Retinal pigment epithelial cell (primary cell): ENCODE results near the gene TAS2R19.

Experiments used
- DNase-seq: peaks from one replicate; pipeline ENCODE4 v3.0.0-alpha.2; 2010; ENCODE audit warnings: low read depth
- H3K4me3 ChIP-seq: 2 replicates; pipeline ENCODE4 v1.5.1; 2011; ENCODE audit warnings: mild to moderate bottlenecking, low read length, control low read depth, moderate library complexity
- TF ChIP-seq, protein P1 (sequence below): conservative IDR thresholded peaks from 2 replicates; pipeline ENCODE4 v1.5.1; 2011; ENCODE audit warnings: low read depth, low read length, control low read depth, inconsistent platforms

TAS2R19 gene

DNA sequence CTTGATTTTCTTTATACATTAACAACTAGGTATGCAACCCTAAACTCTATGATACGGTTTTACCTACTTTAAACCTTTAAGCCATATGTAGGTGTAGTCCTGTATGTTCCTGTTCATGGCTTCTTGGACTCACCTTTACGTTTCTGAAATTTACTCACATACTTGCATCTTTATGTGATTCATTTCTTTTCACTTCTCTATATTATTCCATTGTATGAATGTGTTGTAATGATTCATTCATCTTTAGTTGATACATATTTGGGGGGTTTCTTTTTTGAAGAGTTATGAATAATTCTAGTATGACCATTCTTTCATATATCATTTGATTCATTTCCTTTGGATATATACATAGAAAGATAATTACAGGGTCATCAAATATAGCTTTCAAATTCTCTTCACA lies 33.3 kb downstream of the TAS2R19 start:
- TF ChIP-seq, protein P1, sequence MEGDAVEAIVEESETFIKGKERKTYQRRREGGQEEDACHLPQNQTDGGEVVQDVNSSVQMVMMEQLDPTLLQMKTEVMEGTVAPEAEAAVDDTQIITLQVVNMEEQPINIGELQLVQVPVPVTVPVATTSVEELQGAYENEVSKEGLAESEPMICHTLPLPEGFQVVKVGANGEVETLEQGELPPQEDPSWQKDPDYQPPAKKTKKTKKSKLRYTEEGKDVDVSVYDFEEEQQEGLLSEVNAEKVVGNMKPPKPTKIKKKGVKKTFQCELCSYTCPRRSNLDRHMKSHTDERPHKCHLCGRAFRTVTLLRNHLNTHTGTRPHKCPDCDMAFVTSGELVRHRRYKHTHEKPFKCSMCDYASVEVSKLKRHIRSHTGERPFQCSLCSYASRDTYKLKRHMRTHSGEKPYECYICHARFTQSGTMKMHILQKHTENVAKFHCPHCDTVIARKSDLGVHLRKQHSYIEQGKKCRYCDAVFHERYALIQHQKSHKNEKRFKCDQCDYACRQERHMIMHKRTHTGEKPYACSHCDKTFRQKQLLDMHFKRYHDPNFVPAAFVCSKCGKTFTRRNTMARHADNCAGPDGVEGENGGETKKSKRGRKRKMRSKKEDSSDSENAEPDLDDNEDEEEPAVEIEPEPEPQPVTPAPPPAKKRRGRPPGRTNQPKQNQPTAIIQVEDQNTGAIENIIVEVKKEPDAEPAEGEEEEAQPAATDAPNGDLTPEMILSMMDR = no peak
- no peak overlapping the region for H3K4me3 ChIP-seq

DNA sequence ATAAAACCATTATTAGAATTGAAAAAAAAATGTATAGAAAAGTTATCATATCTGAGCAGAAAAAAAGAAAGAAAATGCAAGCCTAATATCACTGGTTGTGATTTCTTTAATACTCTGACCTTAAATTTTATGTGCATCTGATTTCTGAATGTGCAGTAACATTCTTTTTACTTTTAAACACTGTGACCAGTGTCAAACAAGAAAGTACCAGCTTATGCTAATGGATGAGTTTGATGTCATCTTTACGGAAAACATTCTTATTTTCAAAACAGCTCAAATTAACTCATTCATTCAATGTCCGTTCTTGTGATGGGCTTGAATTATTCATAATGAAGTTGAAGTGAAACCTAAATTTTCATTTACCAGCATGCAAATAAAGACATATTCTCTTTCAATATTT lies 35.6 kb downstream of the TAS2R19 start, which contains the start of gene TAS2R50:
Gene TAS2R50, minus strand, starts transcription at position 101 of the 400 bp plus-strand sequence. Its CDS starts 52 bp downstream, at position 49.
- no peak within 1 kb of the TSS for H3K4me3 ChIP-seq
- no peak for DNase-seq
- TF ChIP-seq, protein P1 = no peak

More for the DNA sequence above, 33.3 kb downstream of the TAS2R19 start:
- DNase-seq = no peak

DNA sequence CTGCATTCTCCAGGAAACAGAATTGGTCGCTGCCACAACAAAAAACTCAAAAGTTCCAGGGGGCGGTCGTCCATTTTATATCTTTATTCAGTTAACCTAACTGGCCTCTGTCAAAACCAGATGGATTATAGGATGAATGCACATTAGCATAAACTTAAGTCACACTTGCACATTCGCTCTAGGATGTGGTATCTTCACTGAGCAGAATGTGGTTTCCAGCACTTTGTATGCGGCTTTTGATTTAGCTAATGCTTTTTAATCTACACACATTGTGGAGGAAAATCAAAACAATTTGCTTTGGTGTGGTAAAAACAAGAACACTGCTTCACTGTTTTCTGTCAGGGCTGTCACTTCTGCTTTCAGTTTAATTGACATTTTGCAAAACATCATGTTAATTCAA lies 40.2 kb downstream of the TAS2R19 start:
- TF ChIP-seq, protein P1 = no peak
- H3K4me3 ChIP-seq = no peak overlapping the region
- DNase-seq = no peak

DNA sequence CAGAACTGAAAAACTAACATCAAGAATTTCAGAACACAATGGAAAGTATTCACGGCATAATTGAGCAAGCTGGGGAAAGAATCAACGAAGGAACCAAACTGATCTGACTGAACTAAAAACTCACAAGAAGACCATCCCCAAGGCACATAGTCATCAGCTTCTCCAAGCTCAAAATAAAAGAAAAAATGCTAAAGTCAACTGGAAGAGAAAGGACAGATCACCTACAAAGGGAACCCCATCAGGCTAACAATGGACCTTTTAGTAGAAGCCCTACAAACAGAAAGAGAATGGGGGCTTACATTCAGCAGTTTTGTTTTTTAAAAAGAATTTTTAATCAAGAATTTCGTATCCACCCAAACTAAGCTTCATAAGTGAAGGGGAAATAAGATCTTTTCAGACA lies 47.5 kb downstream of the TAS2R19 start:
- no peak overlapping the region for H3K4me3 ChIP-seq
- TF ChIP-seq, protein P1 = no peak
- no peak for DNase-seq
